Measurements from ENCODE around the gene CAMKMT.

- no peak for TF ChIP-seq ZNF274 (IDR thresholded peaks at IDR 0.05; ENCODE audit: low read depth, low read length)
- no peak for TF ChIP-seq YY1 (IDR thresholded peaks at IDR 0.05; ENCODE audit: insufficient read depth, insufficient read length)
- TF ChIP-seq SUZ12 (IDR thresholded peaks at IDR 0.05; ENCODE audit: extremely low read depth, insufficient read depth, insufficient read length): no peak
Measured at GRCh38 chr2:44398243-44398897, 36.6 kb downstream of the CAMKMT start.

All from NT2/D1 (cell line).